Stimulated activated CD8-positive, alpha-beta memory T cell treated with anti-CD3 and anti-CD28 coated beads, Interleukin-12 subunit alpha, Interleukin-12 subunit beta, amount 100 ng/mL, for 1 hour (primary cell): ENCODE results near the gene FUBP3.

Experiments
- DNase-seq: peaks from one replicate; pipeline ENCODE4 v3.0.0-alpha.2; 2020; ENCODE audit warnings: low read depth

Gene FUBP3

DNA sequence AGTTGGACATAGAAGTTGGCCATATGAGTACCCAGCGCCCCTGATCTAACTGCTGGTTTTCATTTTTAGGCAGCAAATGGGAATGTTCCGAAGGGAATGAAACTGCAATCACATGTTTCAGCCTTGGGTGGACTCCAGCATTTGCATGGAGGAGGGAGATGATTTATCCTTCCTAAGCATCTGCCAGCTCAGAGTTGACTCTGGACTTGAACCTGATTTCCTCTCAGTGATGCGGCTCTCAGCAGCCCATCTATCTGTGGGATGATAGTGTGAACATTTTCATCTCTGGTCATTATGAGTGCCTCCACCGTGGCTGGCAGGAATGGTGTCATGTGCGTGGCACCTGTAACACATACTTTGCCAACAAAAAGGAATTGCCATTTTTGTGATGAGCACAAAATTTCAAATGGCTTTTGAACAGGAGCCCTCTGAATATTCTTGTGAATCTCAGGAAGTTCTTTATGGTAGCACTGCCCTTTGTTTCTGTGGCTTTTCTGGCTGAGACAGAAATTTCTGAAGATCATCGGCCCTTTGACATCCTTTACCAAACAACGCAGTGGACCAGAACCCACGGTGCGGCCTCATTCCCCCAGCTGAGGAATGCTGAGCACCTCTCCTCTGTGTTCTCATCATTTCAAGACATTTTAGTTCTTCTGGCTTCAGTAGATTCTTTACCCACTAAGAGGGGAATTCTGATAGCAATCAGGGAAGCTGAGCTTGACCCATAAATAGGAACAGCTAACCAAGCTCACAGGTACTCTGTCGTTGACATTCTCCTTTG is 28.5 kb downstream of the FUBP3 start:
- no peak for DNase-seq

DNA sequence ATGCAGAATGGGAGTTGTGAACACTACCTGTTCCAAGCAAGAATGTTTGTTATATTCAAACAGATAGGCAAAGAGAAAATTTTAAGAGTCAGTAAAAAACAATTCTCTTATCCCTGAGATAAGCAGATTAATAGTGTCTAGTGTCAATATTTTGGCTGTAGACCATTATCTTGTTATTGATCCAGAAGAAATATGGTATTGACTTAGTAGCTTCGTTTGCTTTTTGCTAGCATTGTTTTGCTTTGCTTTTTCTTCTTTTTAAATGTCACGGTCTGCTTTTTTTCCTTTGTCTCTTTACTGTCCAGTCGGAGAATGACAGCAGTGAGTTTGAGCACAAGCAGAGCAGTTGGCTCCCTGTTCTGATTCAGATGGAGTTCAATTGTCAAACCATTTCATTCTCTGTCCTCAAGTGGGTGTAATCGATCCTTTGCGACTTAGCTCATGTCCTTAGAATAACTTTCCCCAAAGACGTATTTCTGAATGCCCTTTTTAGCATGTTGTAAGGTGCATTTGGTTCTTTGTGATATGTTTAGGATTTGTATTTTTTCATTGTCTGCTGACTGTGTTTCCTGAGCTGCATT is 29.3 kb downstream of the FUBP3 start:
- DNase-seq = no peak

DNA sequence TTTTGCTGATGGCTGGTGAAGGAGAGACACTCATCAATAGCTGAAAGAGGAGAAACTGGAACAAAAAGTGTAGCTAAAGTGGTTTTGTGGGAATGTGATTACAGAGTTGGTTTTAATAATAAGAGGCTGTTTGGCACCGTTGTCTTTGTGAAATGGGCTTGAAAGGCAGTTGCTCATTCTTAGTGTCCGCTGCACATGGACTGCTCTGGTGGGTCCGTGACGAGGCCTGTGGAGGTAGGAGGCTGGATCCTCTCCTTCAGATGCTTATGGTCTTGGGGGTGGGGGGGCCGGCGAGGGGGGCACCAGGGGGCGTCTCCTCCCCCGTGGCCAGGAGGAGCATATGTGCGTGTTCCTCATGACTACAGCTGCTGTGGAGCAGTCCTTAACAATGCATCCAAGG is 29.8 kb downstream of the FUBP3 start:
- no peak for DNase-seq

DNA sequence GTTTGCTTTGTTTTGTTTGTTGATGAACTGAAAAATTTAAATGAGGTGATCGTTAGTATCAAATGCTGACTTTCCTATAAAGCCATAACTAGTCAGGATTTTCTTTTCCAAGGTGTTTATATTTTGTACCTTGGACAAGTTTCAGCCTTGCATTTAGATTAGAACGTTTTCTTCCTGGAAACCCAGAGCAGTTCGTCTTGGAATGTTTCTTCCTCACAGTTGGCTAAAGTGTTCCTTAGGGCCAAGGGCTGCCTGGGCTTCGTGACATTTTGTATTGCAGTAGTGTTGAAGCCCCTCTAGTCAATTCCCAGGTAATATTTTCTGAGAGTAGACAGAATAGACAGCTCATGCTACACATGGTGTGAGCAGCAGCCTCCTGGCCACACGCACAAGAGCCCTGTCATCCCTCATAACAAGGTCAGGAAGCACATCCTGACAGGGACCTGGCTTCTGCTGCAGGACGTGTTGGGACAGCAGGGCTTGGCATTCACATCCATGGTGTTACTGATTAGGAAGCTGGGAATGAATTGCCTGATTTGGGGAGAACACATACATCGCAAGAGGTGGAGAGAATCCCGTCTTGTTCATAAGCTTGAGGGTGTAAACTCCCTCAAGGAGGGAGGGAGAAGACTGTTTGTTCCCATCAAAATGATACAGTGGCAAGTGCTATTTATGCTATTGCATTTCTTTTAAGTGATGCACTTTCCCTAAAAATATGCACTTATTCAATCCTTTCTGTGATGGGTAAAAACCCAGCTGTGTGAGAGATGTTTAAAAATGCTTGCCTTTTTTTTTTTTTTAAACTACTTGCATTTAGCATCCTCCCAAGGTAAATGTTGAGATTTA is 31.7 kb downstream of the FUBP3 start:
- no peak for DNase-seq

DNA sequence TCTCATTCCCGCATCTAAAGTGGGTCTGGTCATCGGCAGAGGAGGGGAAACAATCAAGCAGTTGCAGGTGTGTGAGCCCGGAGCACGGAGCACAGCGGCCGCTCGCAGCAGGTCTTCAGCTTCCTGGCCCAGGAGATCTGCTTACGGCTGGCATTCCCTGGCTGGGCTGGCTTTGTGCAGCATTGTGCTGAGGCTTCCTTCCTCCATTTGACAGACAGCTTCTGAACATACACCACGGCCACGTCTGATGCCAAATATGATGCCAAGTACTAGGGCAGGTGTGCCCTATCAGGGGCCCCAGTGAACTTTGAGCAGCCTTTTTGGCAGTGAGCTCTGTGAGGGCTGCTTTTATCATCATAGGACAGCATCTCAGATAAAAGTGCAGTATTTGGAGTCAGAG is 37.1 kb downstream of the FUBP3 start:
- DNase-seq = no peak

GRCh38 chr9:130623466-130623865 is 44.1 kb downstream of the FUBP3 start:
- no peak for DNase-seq

DNA sequence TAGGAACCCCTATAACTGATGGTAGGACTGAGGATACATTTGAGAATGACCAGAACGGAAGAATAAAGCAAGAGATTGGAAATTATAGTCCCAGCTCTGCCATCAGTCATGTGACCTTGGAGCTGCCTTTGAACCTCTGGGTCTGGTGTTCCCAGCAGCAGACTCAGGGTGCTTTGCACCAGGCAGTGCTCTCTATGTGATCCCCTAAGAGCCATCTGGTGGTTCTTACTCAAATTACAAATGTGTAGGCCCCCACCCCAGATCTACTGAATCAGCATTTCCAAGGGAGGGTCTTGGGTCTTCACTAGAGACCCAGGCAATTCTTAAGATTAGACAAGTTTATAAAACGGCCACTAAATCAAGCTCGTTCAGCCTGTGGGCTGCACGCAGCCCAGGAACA is 44.8 kb downstream of the FUBP3 start:
- DNase-seq = no peak

- no peak for DNase-seq
Observed at GRCh38 chr9:130626249-130626996, 47.0 kb downstream of the FUBP3 start.

- no peak for DNase-seq
Observed at GRCh38 chr9:130627051-130627450, 47.7 kb downstream of the FUBP3 start.

DNA sequence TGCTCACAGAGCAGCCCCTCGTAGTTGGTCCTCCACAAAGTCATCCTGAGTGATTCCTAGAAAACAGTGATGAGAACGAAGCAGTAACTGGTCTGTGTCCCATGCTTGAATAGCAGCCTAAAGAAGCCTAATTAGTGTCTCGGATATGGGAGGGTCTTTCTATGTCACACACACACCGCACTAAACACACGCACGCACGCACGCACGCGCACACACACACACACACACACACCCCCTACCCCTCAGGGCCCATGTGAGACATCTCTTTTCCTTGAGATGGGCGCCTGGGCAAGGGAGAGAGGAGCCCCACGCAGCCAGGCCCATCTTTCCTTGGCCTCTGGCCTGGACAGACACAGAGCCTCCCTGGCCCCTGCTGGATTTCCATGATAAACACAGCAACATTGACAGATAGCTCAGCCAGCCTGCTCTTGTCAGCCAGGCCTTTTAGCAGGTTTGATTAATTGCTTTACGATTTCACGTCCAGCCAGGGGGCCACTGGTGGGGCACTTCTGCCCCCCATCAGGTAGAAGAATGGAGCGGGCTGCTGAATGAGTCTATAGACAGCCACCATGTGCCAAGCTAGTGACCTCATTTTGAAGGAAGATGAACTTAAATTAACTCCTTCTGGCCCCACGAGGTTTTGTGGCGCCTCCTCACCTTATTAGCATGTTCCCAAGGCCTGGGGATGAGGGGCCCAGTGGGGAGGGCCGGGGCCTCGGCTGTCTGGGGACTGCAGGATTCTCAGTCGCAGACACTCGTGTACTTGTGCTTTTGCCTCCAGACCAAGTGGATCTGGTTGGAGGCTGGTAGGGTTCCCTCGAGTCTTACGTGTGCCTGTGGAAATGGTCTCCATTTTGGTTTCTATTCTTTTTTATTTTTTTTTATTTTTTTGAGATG is 48.8 kb downstream of the FUBP3 start:
- DNase-seq = no peak

GRCh38 chr9:130629443-130630070 is 50.2 kb downstream of the FUBP3 start:
- no peak for DNase-seq

- DNase-seq = no peak
Observed at GRCh38 chr9:130630071-130630450, 50.7 kb downstream of the FUBP3 start.

DNA sequence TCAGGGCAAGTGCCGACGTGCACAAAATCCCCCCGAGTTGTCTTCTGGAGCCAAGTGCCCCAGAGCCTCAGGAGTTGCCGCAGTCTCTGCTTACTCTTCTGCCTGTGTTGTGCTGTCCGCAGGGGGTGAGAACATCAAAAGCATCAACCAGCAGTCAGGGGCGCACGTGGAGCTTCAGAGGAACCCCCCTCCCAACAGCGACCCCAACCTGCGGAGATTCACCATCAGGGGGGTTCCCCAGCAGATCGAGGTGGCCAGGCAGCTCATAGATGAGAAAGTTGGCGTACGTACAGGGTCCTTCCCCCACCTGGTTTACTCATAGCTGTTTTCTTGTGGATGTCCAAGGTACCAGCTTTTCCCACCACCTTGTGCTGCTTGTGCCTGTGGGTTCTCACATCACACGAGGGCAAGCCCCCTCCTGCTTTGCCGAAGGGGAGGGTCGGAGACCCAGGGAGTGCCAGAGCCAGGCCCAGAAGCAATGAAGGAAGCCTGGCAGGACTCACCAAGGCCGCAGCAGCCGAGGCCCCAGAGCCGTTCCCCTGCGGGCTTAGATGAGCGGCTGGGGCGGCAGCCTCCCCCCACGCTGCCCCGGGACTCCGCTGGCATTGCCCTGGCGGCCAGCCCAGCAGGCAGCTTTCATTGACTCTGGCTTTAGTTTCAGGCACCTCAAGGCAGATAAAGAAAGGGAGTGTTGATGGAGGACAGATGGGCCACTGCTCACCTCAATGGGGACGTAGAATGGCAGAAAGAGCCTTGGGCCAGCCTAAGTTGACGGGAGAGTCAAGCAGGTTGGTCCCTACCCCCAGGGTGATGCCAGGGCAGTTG is 51.3 kb downstream of the FUBP3 start:
- DNase-seq = no peak

DNA sequence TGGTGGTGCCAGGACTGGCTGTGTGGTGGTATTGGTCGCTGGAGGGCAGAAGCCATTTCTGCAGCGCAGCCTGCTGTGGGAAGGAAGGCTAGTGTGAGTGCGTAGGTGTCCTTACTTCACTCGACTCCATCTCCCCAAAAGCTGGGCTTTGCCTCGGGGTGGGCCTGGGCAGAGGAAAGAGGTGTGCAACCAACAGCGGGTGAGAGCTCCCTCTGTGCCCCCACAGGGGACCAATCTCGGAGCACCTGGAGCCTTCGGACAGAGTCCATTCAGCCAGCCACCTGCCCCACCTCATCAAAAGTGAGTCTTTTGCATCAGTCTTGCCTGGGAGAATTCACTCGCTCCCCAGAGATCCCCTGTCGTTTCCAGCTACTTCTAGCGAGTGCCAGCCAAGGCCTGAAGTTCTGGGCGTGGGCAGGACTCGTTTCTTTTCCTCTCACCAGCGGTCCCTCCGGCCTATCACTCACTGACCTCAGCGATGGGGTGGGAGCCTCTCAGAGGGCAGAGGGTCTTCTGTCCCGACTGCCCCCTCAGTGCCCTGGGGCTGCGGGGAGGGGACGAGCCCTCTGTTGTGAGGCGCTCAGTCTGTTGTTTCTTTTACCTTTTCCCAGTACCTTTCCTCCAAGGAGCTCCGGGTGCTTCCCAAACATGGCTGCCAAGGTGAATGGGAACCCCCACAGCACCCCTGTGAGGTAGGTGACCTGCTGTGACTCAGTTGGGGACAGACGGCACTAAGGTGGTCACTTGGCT is 52.1 kb downstream of the FUBP3 start:
- DNase-seq = no peak

DNA sequence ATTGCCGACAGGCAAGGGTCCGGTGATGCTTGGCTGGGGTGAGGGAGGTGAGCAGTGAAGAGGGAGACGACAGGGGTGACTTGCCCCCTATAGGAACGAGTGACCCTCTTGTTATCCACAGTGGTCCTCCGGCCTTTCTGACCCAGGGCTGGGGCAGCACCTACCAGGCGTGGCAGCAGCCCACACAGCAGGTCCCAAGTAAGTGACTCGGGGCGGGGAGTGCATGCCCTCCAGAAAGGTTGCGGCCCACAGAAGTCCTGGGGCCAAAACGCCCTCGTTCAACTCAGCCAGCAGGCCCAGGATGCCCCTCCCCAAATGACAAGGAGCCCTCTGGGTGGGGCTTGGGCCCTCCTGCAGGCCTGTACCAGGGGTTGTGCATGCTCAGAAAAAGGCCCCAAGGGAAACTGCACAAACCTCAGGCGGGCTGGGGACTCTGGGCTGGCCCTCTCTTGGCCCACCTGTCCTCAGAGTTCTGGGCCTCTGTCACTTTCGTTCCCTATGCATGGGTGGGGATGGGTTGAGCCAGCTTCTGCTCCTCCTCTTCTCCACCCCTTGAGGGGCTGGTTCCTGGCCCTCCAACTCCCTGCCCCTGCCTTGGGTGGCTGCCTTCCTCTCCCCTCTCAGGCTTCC is 52.8 kb downstream of the FUBP3 start:
- no peak for DNase-seq

GRCh38 chr9:130632841-130633240 is 53.5 kb downstream of the FUBP3 start:
- no peak for DNase-seq

GRCh38 chr9:130633336-130634190 is 54.2 kb downstream of the FUBP3 start:
- no peak for DNase-seq
